Ishikawa (cell line): ENCODE results near the gene DACH1.

ENCODE experiments used
- CEBPB ChIP-seq: IDR thresholded peaks from 2 replicates; pipeline ENCODE4 v1.6.1; 2012
- CREB1 ChIP-seq: IDR thresholded peaks from 2 replicates; pipeline ENCODE4 v1.6.1; 2012; ENCODE audit warnings: low read depth
- EGR1 ChIP-seq: IDR thresholded peaks from 2 replicates; pipeline ENCODE4 v1.6.1; 2012
- EP300 ChIP-seq: IDR thresholded peaks from 2 replicates; pipeline ENCODE4 v1.6.1; 2012; ENCODE audit warnings: borderline replicate concordance
- FOXM1 ChIP-seq: IDR thresholded peaks from 2 replicates; pipeline ENCODE4 v1.6.1; 2012; ENCODE audit warnings: low read depth, borderline replicate concordance
- NFIC ChIP-seq: IDR thresholded peaks from 2 replicates; pipeline ENCODE4 v1.6.1; 2012
- RAD21 ChIP-seq: IDR thresholded peaks from 2 replicates; pipeline ENCODE4 v1.6.1; 2012; ENCODE audit warnings: low read depth
- REST ChIP-seq: IDR thresholded peaks from 2 replicates; pipeline ENCODE4 v1.6.1; 2012; ENCODE audit warnings: low read depth, mild to moderate bottlenecking
- TAF1 ChIP-seq: IDR thresholded peaks from 2 replicates; pipeline ENCODE4 v1.6.1; 2012; ENCODE audit warnings: low read depth, mild to moderate bottlenecking
- TCF12 ChIP-seq: IDR thresholded peaks from 2 replicates; pipeline ENCODE4 v1.6.1; 2012; ENCODE audit warnings: low read depth
- TEAD4 ChIP-seq: IDR thresholded peaks from 2 replicates; pipeline ENCODE4 v1.6.1; 2012
- YY1 ChIP-seq: IDR thresholded peaks from 2 replicates; pipeline ENCODE4 v1.6.1; 2012; ENCODE audit warnings: low read depth
- ZBTB7A ChIP-seq: IDR thresholded peaks from 2 replicates; pipeline ENCODE4 v1.6.1; 2012; ENCODE audit warnings: low read depth
- TF ChIP-seq, protein P1 (sequence below): IDR thresholded peaks from 2 replicates; pipeline ENCODE4 v1.6.1; 2012
- TF ChIP-seq, protein P2 (sequence below): IDR thresholded peaks from 2 replicates; pipeline ENCODE4 v1.6.1; 2012

The DACH1 gene

DNA sequence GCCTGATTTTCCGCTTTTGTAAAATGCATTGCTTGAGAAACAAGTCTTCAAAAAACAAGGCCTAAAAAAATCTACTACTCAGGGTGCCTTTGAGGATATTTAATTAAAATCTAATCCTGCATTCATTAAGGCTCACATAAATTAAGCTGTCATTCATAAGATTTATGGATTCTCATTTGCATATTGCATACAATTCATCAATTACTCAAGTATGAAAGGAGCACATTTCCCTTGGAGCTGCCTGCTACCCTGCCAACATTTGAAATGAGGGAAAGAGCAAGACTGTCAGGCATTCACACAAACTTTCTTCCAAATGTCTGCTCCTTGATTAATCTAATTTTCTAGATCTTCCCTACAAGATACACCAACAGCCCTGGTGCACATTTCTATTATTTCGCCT lies 140.0 kb downstream of the DACH1 start:
- TF ChIP-seq TEAD4 (no peak), NFIC (no peak), YY1 (no peak)
- TF ChIP-seq, protein P1, sequence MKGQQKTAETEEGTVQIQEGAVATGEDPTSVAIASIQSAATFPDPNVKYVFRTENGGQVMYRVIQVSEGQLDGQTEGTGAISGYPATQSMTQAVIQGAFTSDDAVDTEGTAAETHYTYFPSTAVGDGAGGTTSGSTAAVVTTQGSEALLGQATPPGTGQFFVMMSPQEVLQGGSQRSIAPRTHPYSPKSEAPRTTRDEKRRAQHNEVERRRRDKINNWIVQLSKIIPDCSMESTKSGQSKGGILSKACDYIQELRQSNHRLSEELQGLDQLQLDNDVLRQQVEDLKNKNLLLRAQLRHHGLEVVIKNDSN = no peak

GRCh38 chr13:71722206-71722605 lies 144.8 kb downstream of the DACH1 start:
- TF ChIP-seq TEAD4 (no peak), TCF12 (no peak), NFIC (no peak), YY1 (no peak), FOXM1 (no peak), EP300 (no peak), EGR1 (no peak)
- TF ChIP-seq, protein P2, sequence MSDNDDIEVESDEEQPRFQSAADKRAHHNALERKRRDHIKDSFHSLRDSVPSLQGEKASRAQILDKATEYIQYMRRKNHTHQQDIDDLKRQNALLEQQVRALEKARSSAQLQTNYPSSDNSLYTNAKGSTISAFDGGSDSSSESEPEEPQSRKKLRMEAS = no peak
- TF ChIP-seq, protein P1 = no peak

DNA sequence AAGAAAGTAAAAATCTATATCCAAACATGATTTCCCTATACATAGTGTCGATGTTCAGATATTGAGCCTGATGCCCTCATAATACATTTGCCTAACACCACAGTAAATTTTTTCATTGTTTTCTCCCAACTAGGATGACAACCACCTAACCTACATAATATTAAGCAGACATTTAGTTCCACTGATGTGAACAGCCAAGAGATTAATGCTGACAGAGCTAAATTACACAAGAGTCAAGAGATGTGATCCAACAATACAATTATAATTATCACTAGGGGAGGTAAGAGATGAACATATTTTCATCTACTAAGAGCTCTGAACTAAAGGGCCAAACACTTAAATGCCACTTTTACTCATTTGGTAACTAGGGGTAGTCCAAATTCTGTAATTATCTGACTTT lies 145.9 kb downstream of the DACH1 start:
- no peak for TF ChIP-seq ZBTB7A
- TF ChIP-seq, protein P2 = no peak
- TF ChIP-seq NFIC = no peak
- no peak for TF ChIP-seq EP300
- TF ChIP-seq TCF12 = no peak
- TF ChIP-seq CREB1 = no peak
- TF ChIP-seq, protein P1 = no peak
- TF ChIP-seq CEBPB = no peak
- no peak for TF ChIP-seq REST
- TF ChIP-seq YY1 = no peak
- TF ChIP-seq TEAD4 = no peak
- no peak for TF ChIP-seq FOXM1
- TF ChIP-seq TAF1 = no peak
- no peak for TF ChIP-seq EGR1
- TF ChIP-seq RAD21 = no peak

- TF ChIP-seq REST (no peak), TEAD4 (no peak), EGR1 (no peak), ZBTB7A (no peak), EP300 (no peak), NFIC (no peak), CEBPB (no peak), TCF12 (no peak), RAD21 (no peak), FOXM1 (no peak), YY1 (no peak)
- TF ChIP-seq, protein P2 = no peak
- TF ChIP-seq, protein P1 = no peak
Observed at GRCh38 chr13:71718931-71719330, 148.1 kb downstream of the DACH1 start.

DNA sequence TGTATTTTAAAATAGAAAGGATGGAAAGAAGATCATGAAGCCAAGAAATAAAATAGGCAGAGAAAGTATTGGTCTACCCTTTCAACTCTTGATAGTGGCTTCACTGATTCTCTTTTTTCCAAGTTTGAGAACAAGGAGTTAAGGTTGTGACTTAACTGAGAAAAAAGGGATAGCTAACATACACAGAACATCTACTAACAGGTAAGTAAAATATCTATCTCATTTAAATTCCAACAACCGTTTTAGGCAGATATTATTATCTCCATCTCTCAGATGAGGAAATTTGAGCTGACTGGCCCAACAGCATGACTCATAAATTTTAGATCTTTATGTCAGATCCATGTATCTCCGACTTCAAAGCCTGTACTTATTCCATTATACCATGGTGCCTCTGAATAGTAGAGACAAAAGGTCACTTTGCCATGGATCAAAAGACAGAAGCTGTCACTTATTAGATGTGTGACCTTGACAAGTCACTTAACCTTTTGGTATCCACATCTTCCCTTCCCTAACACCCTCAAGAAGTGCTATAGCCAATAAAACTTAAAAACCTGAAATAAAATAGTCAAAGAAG lies 152.1 kb downstream of the DACH1 start:
- TF ChIP-seq EGR1 = no peak
- TF ChIP-seq EP300 = no peak
- no peak for TF ChIP-seq FOXM1
- TF ChIP-seq TEAD4 = no peak
- no peak for TF ChIP-seq ZBTB7A
- TF ChIP-seq YY1 = no peak
- TF ChIP-seq RAD21 = no peak
- no peak for TF ChIP-seq TAF1
- TF ChIP-seq CREB1 = no peak
- TF ChIP-seq, protein P2 = no peak
- no peak for TF ChIP-seq REST
- TF ChIP-seq, protein P1 = no peak
- TF ChIP-seq NFIC = no peak
- no peak for TF ChIP-seq CEBPB
- TF ChIP-seq TCF12 = no peak
